Calu3 (cell line): Measurements from ENCODE around the gene NYNRIN. TPM values are rescaled to one million over a fixed set of nuclear protein-coding genes. Genes with fewer than 3 reads are reported as not detected.
A peak's percentile ranks its signal among the peaks of the same experiment; 100 is the strongest.

Experiments used
- BruUV-seq: library from RNA; stranded (reverse); fragments of 400-500 nt; replicated peaks from 2 replicates; lab custom pipeline; 2021; lab: Mats Ljungman, UMichigan
- CTCF ChIA-PET: fragments of 300-600 bp; sonication (Branson Sonifier 250); formaldehyde crosslinking; loops from one replicate; lab custom pipeline; 2022; ENCODE audit warnings: antibody characterized with exemption; lab: Charles Lee
- DNase-seq: peaks from one replicate; pipeline ENCODE4 v3.0.0; 2022
- H3K27ac Mint-ChIP-seq: one replicate; pipeline ENCODE4 v1.8.0; 2022; ENCODE audit warnings: mixed read lengths; ENCODE audit not compliant: unreplicated experiment
- H3K27me3 Mint-ChIP-seq: one replicate; pipeline ENCODE4 v1.8.0; 2022; ENCODE audit warnings: mixed read lengths; ENCODE audit not compliant: unreplicated experiment
- H3K36me3 Mint-ChIP-seq: one replicate; pipeline ENCODE4 v1.8.0; 2022; ENCODE audit warnings: mild to moderate bottlenecking, moderate library complexity, mixed read lengths; ENCODE audit not compliant: insufficient read depth, unreplicated experiment
- H3K4me1 Mint-ChIP-seq: one replicate; pipeline ENCODE4 v1.8.0; 2022; ENCODE audit warnings: mild to moderate bottlenecking, low read depth, mixed read lengths; ENCODE audit not compliant: unreplicated experiment
- H3K4me3 Mint-ChIP-seq: one replicate; pipeline ENCODE4 v1.8.0; 2022; ENCODE audit warnings: mild to moderate bottlenecking, low read depth, moderate library complexity, mixed read lengths; ENCODE audit not compliant: unreplicated experiment
- H3K9me3 Mint-ChIP-seq: one replicate; pipeline ENCODE4 v1.8.0; 2022; ENCODE audit warnings: low read depth, mixed read lengths; ENCODE audit not compliant: unreplicated experiment
- intact Hi-C: fragments of 100-400 bp; cut with micrococcal nuclease; formaldehyde crosslinking; loops from one replicate; pipeline ENCODE4 v1.10.0; 2022; ENCODE audit not compliant: unreplicated experiment
- total RNA-seq: library from RNA; stranded (reverse); gene quantifications from 2 replicates; pipeline ENCODE4 v1.2.3, GENCODE V29; 2022
- TF ChIP-seq, protein P1 (sequence below): fragments of 200-600 bp; IDR thresholded peaks from one replicate; pipeline ENCODE4 v1.8.0; 2022; ENCODE audit warnings: antibody characterized with exemption; ENCODE audit not compliant: unreplicated experiment

NYNRIN gene
- total RNA-seq, 1 experiment from 2014 or later: 7.5 TPM

DNA sequence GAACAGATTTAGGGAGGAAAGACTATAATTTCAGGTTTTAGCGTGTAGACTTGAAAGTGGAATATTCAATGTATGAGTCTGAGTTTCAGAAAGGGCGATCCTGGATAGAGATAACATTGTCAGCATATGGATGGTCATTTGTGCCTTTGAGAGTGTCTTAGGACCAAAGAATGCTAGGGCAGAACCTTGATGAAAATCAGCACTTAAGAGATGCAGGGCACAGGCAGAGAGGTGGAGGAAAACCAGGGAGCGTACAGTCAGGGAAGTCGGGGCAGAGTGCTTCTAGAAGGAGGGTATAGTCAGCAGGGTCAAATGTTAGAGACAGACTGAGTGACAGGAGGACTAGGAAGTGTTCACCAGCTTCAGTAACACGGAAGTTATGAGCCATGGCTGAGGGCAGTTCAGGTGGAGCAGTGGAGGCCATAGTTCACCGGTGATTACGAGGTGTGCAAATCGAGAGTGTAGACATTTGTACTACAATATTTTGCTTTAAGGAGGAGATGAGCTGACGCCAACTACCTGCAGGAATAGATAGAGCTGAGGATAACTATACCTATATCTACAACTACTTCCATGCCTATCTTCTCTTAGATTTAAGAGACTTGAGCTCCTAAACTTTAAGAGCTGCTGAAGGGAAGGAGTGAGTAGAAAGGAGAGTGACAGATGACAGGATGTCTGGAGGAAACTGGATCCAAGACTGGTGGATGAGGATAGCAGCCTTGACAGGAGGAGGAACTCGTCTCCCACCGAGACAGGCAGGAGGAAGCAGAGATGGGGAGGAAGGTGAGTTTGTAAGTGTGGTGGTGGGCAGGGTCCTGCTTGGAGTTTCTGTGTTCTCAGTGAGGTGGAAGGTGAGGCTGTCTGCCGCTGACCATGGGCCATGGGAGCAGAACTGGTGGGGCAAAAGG, 24.1 kb downstream of the NYNRIN start:
- TF ChIP-seq, protein P1, sequence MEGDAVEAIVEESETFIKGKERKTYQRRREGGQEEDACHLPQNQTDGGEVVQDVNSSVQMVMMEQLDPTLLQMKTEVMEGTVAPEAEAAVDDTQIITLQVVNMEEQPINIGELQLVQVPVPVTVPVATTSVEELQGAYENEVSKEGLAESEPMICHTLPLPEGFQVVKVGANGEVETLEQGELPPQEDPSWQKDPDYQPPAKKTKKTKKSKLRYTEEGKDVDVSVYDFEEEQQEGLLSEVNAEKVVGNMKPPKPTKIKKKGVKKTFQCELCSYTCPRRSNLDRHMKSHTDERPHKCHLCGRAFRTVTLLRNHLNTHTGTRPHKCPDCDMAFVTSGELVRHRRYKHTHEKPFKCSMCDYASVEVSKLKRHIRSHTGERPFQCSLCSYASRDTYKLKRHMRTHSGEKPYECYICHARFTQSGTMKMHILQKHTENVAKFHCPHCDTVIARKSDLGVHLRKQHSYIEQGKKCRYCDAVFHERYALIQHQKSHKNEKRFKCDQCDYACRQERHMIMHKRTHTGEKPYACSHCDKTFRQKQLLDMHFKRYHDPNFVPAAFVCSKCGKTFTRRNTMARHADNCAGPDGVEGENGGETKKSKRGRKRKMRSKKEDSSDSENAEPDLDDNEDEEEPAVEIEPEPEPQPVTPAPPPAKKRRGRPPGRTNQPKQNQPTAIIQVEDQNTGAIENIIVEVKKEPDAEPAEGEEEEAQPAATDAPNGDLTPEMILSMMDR: no peak
- Mint-ChIP-seq H3K36me3 (no peaks in the 10 kb centered on the region), H3K9me3 (no peaks in the 10 kb centered on the region), H3K4me1 (peaks cover 35% of the 10 kb centered on the region), H3K27ac (no peak overlapping the region), H3K27me3 (no peaks in the 10 kb centered on the region), H3K4me3 (no peak overlapping the region)
- CTCF ChIA-PET: interaction anchor here (1.3 to 1.8 kb wide), 2 partner anchors 9 to 90 kb away, joined by 3 to 6 read pairs; no protein-coding TSS in a partner anchor
- no peak for DNase-seq
- BruUV-seq: no TSS peak
- intact Hi-C loops: no loop called here

DNA sequence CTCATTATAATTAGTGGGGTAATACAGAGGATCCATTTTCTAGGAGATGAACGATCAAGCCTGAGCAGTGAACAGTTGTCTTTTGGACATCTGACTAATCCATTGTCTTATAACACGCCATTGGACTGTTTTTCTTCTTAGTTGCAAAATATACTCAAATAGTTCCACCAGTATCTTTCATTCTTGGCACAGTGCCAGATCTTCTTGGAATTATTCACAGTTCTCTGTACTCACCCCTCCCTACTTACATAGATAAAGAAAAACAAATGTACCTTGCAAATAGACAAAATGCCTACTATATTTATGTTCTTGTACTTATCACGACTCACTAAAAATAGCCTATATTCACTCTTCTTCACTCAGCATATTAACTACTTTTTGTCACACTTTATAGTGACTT, 26.9 kb downstream of the NYNRIN start:
- CTCF ChIA-PET: interaction anchor here (1.1 to 2.7 kb wide), 2 partner anchors 60 to 92 kb away, joined by 5 to 9 read pairs; no protein-coding TSS in a partner anchor
- Mint-ChIP-seq H3K27ac (peak overlapping the region; percentile 50), H3K9me3 (no peaks in the 10 kb centered on the region), H3K27me3 (no peaks in the 10 kb centered on the region), H3K4me3 (no peak overlapping the region), H3K36me3 (peaks cover 16% of the 10 kb centered on the region), H3K4me1 (peaks cover 32% of the 10 kb centered on the region)
- TF ChIP-seq, protein P1: no peak
- no TSS peak for BruUV-seq
- intact Hi-C loops: no loop called here
- no peak for DNase-seq

DNA sequence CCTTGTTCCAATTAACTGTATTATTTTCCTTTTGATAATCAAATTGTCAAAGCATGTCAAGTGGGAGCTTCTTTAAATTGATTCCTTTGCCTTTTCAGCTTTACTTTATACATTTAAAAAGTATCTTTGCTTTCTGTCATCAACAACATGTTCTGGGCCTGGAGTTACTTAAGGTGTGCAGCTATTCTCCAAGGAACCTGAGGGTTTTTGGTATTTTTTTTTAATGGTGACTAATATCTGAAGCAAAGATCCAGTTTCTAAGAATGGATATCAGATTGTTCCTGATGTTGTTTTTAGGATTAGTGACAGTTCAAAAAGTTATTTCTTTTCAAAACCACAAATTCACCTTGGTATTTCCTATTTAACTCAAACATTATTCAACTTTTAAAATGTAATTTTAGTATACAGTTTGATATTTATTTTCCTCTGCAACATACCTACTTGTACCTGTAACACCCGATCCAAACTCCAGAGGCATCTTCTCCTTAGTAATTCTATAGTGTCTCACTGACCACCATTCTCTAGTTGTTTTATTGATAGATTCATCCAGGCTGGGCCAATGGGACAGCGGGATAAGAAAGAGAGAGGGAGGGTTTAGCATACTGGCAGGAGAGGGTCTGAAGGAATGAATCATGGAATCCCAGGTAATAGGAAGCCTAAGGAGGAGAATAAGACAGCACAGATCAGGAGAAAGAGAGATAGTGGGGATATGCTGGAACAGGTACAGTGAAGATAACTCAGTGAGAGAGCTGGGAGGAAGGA, 27.5 kb downstream of the NYNRIN start:
- H3K4me3 Mint-ChIP-seq: no peak overlapping the region
- DNase-seq: no peak
- intact Hi-C loops: no loop called here
- peak overlapping the region; percentile 50 for H3K27ac Mint-ChIP-seq
- H3K36me3 Mint-ChIP-seq: peaks cover 23% of the 10 kb centered on the region
- no peaks in the 10 kb centered on the region for H3K27me3 Mint-ChIP-seq
- H3K4me1 Mint-ChIP-seq: peaks cover 35% of the 10 kb centered on the region
- H3K9me3 Mint-ChIP-seq: no peaks in the 10 kb centered on the region
- CTCF ChIA-PET: interaction anchor here (2.7 kb wide), 1 partner anchor 61 kb away, joined by 9 read pairs; no protein-coding TSS in a partner anchor
- TF ChIP-seq, protein P1: no peak
- no TSS peak for BruUV-seq

DNA sequence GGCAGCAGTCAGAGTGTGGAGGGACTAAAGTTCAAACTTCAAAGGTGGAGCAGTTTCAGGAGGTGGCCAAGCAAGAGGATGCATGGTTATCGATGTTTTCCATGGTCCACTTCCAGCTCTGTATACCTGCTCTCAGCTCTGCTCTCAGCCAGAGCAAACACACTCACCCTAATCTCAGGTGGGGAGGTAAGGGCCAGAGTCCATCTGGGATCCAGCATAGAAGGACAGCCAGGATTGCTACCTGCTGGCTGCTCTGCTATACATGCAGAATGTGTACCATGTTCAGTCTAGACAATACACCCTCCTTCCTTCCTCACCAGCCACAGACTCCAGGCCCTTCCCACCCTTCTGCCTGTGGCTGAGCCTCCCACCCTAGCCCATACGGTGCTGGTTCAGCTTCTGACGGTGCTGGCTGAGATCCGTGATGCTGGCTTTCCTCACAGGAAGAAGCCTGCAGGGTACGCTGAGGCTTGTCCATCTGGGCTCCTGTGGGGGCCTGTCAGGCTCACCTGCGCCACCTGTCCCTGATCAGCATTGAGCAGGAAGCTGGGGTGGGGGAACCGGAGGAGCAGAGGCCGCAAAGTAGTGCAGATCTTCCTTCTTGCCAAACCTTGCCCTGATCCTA, 28.2 kb downstream of the NYNRIN start:
- BruUV-seq: no TSS peak
- no peak overlapping the region for H3K4me3 Mint-ChIP-seq
- TF ChIP-seq, protein P1: no peak
- H3K27ac Mint-ChIP-seq: no peak overlapping the region
- intact Hi-C loops: no loop called here
- H3K36me3 Mint-ChIP-seq: peaks cover 30% of the 10 kb centered on the region
- H3K9me3 Mint-ChIP-seq: no peaks in the 10 kb centered on the region
- no peak for DNase-seq
- H3K4me1 Mint-ChIP-seq: peaks cover 42% of the 10 kb centered on the region
- CTCF ChIA-PET: interaction anchor here (2.7 kb wide), 1 partner anchor 61 kb away, joined by 9 read pairs; no protein-coding TSS in a partner anchor
- no peaks in the 10 kb centered on the region for H3K27me3 Mint-ChIP-seq
